Measurements from ENCODE around the gene MYOZ3. TPM values are rescaled to one million over a fixed set of nuclear protein-coding genes. Genes with fewer than 3 reads are reported as not detected.

The MYOZ3 gene
- total RNA-seq, 4 donors from 2014 or later: 0.10 TPM; not detected in 3

DNA sequence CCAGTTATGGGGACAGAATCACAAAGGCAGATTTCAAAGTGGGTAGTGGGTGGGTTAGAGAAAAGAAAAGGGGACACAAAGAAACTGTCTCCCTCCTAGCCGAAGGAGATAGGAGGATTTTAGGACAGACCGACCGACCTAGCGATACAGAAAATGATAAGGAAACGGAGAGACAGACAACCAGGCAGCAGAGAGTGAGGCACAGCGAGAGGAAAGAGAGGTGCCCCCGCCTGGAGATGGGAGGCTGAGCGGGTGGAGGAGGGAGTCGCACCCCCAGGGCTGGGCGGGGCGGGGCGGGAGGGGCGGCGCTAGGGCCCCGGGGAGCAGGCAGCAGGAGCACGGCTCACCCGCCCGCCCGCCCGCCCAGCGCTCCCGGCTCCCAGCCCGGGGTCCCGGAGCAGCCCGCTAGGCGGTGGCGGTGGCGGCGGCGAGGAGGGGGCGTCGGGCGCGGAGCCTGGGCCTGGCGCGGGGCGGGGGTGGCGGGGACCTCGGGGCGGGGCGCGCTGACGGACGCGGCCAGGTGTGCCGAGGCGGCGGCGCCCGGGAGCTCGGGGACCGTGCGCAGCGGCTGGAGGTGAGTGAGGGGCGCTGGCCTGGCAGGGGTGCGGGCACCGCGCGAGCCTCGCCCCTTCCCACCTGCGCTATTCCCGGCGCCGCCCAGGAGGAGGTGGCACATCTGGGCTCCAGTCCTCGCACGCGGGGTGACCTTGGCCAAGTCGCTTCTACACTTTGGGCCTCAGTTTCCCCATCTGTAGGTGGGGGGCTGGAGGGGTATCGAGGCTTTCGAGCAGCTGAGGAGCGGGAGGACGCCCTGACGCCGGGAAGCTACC is 36.5 kb upstream of the MYOZ3 start:
- TF ChIP-seq POLR2A (IDR thresholded peaks at IDR 0.05): no peak
- TF ChIP-seq, protein P1, sequence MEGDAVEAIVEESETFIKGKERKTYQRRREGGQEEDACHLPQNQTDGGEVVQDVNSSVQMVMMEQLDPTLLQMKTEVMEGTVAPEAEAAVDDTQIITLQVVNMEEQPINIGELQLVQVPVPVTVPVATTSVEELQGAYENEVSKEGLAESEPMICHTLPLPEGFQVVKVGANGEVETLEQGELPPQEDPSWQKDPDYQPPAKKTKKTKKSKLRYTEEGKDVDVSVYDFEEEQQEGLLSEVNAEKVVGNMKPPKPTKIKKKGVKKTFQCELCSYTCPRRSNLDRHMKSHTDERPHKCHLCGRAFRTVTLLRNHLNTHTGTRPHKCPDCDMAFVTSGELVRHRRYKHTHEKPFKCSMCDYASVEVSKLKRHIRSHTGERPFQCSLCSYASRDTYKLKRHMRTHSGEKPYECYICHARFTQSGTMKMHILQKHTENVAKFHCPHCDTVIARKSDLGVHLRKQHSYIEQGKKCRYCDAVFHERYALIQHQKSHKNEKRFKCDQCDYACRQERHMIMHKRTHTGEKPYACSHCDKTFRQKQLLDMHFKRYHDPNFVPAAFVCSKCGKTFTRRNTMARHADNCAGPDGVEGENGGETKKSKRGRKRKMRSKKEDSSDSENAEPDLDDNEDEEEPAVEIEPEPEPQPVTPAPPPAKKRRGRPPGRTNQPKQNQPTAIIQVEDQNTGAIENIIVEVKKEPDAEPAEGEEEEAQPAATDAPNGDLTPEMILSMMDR (IDR thresholded peaks at IDR 0.05): no peak
- DNase-seq (ENCODE audit: low spot score in 2 of 2): no peak
- H3K4me3 ChIP-seq (ENCODE audit: low read depth, poor library complexity, severe bottlenecking): peak overlapping the region; percentile 59
- WGBS, 2 donors: 6 to 14% methylated on average over 23 to 47 of the region's 74 CpGs
- intact Hi-C loops (cut with DNase I; ENCODE audit: low total_unique reads): no loop called here

DNA sequence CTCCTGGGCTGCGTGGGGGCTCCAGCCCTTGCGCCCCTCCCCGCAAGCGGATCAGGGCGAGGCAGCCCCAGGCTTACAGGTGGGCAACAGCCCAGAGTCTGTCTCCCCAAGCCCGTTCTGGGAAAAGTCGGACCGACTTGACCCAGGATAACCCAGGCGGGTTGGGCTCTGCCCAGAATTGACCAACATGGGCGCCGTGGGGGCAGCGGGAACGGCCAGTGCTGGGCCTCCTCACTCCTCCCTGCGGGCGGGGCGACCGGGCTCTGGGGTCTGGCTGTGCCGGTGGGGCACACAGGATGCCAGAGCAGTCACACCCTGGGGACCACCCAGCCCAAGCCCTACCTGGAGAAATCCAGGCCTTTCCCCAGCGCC is 35.9 kb upstream of the MYOZ3 start:
- WGBS, 2 donors: 10 to 18% methylated on average over 10 to 17 of the region's 19 CpGs
- H3K4me3 ChIP-seq (ENCODE audit: low read depth, poor library complexity, severe bottlenecking): peak overlapping the region; percentile 59
- intact Hi-C loops (cut with DNase I; ENCODE audit: low total_unique reads): no loop called here
- TF ChIP-seq POLR2A (IDR thresholded peaks at IDR 0.05): no peak
- TF ChIP-seq, protein P1 (IDR thresholded peaks at IDR 0.05): no peak
- no peak for DNase-seq (ENCODE audit: low spot score in 2 of 2)

DNA sequence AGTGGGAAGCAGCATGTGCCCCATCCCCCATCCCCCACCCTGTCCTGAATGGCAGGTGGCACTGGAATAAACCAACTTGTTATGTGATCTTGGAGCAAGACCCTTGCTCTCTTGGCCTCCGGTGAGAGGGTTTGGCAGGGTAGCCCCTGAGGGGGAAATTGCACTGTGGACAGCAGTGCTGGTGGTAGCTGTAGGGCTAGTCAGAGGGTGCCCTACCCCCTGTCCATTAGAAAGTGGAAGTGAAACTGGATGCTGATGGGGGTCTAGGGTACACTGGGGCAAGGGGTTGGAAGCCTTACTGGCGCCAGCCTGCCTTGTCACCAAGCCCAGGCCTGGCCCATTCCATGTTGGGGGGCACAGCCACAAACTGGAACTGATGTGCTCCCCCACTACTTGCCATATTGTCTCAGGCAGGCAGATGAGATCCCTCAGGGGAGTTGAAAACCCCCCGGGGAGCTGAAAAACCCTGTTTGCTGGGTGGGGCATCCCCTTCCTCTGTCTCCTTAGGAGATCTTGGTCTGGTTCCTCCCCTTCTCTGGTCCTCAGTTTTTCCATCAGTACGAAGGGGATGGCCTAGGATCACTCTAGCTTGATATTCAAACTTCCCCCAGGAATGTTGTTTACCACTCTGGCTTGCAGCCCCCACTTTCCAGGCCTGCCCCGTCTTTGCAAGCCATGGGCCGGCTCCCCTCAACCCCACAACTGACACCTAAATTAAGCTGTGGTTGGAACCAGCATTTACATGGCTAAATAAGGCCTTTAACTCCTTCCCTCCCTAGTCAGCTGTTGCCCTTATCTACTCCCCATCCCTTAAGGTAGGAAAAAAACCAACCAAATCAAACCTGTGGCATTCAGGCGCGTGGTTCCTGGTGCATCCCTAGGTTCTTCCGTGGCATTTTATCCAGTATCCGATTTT is 35.0 kb upstream of the MYOZ3 start:
- DNase-seq (ENCODE audit: low spot score in 2 of 2): no peak
- no peak overlapping the region for H3K4me3 ChIP-seq (ENCODE audit: low read depth, poor library complexity, severe bottlenecking)
- 69 to 70% methylated on average over 9 to 10 of the region's 10 CpGs for WGBS, 2 donors
- intact Hi-C loops (cut with DNase I; ENCODE audit: low total_unique reads): no loop called here
- TF ChIP-seq POLR2A (IDR thresholded peaks at IDR 0.05): no peak
- TF ChIP-seq, protein P1 (IDR thresholded peaks at IDR 0.05): no peak

DNA sequence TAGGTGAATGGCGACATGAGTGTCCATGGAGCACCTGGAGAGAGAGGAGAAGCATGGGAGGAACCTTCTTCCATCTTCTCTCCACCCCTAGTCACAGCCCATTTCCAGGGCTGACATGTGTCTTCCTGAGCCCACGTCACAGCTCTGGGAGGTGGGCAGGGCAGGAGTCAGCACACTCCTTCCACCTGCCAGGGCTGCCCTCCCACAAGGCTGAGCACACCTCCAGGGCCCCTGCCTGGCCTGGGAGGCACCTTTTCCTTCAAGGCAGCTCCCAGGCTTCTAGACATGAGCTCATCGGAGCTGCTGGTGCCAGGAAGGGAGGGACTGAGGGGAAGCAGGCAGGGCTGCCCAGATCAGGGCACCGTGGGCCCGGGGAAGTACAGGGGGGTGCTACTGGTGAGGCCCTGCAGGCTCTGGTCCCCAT is 34.2 kb upstream of the MYOZ3 start:
- TF ChIP-seq, protein P1 (IDR thresholded peaks at IDR 0.05): no peak
- TF ChIP-seq POLR2A (IDR thresholded peaks at IDR 0.05): no peak
- 37 to 48% methylated on average over 5 of the region's 5 CpGs for WGBS, 2 donors
- intact Hi-C loops (cut with DNase I; ENCODE audit: low total_unique reads): no loop called here
- H3K4me3 ChIP-seq (ENCODE audit: low read depth, poor library complexity, severe bottlenecking): no peak overlapping the region
- DNase-seq (ENCODE audit: low spot score in 2 of 2): no peak

DNA sequence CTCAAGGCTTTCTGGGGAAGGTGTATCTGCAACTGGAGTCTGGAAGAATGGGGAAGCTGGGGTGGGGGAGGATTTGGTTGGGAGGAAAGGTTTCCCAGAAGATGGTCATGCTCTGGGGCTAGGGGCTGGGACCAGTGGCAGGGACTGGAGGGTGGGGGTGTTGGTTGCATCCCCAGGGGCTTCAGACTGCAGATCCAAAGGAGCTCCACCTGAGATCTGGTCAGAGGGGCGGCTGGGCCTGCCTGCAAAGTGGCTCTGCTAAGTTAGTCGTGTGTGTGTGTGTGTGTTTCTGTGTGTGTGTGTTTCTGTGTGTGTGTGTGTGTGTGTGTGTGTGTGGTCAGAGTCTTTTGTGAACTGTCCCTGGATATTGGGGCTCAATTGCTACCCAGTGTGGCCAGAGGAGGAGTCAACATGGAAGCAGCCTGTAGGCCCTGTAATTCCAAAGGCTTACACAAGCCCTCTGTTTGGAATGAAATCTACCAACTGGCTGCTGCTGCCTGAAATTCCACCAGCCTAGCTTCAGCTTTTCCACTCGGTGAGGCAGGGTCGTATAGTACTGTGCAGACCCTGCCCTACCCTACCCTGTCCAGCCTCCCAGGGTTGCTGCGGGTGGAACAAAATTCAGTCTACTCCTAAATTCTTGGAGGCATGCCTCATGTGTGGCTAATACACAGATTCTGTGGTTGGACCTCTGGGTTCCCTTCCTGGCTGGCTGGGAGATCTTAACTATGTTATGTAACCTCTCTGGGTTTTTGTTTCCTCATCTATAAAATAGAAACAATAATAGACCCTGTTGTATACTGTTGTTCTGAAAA is 33.1 kb upstream of the MYOZ3 start:
- WGBS, 2 donors: 61 to 69% methylated on average over 5 of the region's 5 CpGs
- TF ChIP-seq, protein P1 (IDR thresholded peaks at IDR 0.05): no peak
- no peak overlapping the region for H3K4me3 ChIP-seq (ENCODE audit: low read depth, poor library complexity, severe bottlenecking)
- intact Hi-C loops (cut with DNase I; ENCODE audit: low total_unique reads): no loop called here
- DNase-seq (ENCODE audit: low spot score in 2 of 2): no peak

Measured in lower leg skin (tissue), 4 donors.